ENCODE measurements around the gene MYO1F. TPM values are rescaled to one million over a fixed set of nuclear protein-coding genes. Genes with fewer than 3 reads are reported as not detected.

The MYO1F gene
- total RNA-seq, 1 experiment from 2014 or later, result not detected

GRCh38 chr19:8478598-8478997 is 98.6 kb downstream of the MYO1F start:
- Histone ChIP-seq H3K9me2 (replicated peaks; ENCODE audit: insufficient read depth, low read length) (no peaks in the 10 kb centered on the region), H3K27ac (ENCODE audit: low read length) (no peak overlapping the region), H3K9ac (ENCODE audit: low read length) (no peak overlapping the region), H3K4me1 (ENCODE audit: low read length) (peaks cover 11% of the 10 kb centered on the region), H3K79me2 (ENCODE audit: low read length) (peaks cover 79% of the 10 kb centered on the region), H3K4me2 (ENCODE audit: low read depth, low read length, poor library complexity, severe bottlenecking) (no peak overlapping the region), H3K4me3 (ENCODE audit: low read length) (no peak overlapping the region), H2AFZ (ENCODE audit: low read length) (no peak overlapping the region), H3K36me3 (ENCODE audit: insufficient read depth, low read length) (peaks cover 52% of the 10 kb centered on the region; the same call in 1 of the 2 replicates), H4K20me1 (ENCODE audit: insufficient read depth, low read depth, low read length) (peaks cover 53% of the 10 kb centered on the region), H3K9me3 (ENCODE audit: low read length) (no peaks in the 10 kb centered on the region), H3K27me3 (ENCODE audit: low read length) (no peaks in the 10 kb centered on the region)
- DNase-seq, result no peak

GRCh38 chr19:8477889-8478288 is 99.4 kb downstream of the MYO1F start:
- H3K4me1 ChIP-seq (ENCODE audit: low read length), result peaks cover 18% of the 10 kb centered on the region
- no peak overlapping the region for H3K27ac ChIP-seq (ENCODE audit: low read length)
- peaks cover 48% of the 10 kb centered on the region for H4K20me1 ChIP-seq (ENCODE audit: insufficient read depth, low read depth, low read length)
- no peak for DNase-seq
- no peak overlapping the region for H3K4me3 ChIP-seq (ENCODE audit: low read length)
- H3K9ac ChIP-seq (ENCODE audit: low read length), result no peak overlapping the region
- H3K9me2 ChIP-seq (replicated peaks; ENCODE audit: insufficient read depth, low read length), result no peaks in the 10 kb centered on the region
- no peak overlapping the region for H2AFZ ChIP-seq (ENCODE audit: low read length)
- H3K4me2 ChIP-seq (ENCODE audit: low read depth, low read length, poor library complexity, severe bottlenecking), result no peak overlapping the region
- peaks cover 79% of the 10 kb centered on the region for H3K79me2 ChIP-seq (ENCODE audit: low read length)
- H3K27me3 ChIP-seq (ENCODE audit: low read length), result no peaks in the 10 kb centered on the region
- peaks cover 45% of the 10 kb centered on the region; the same call in 1 of the 2 replicates for H3K36me3 ChIP-seq (ENCODE audit: insufficient read depth, low read length)
- H3K9me3 ChIP-seq (ENCODE audit: low read length), result no peaks in the 10 kb centered on the region

GRCh38 chr19:8476524-8476923 is 100.7 kb downstream of the MYO1F start:
- no peak overlapping the region for H3K27ac ChIP-seq (ENCODE audit: low read length)
- peaks cover 37% of the 10 kb centered on the region for H4K20me1 ChIP-seq (ENCODE audit: insufficient read depth, low read depth, low read length)
- H3K79me2 ChIP-seq (ENCODE audit: low read length), result peaks cover 83% of the 10 kb centered on the region
- no peaks in the 10 kb centered on the region for H3K9me3 ChIP-seq (ENCODE audit: low read length)
- no peaks in the 10 kb centered on the region for H3K9me2 ChIP-seq (replicated peaks; ENCODE audit: insufficient read depth, low read length)
- peaks cover 44% of the 10 kb centered on the region for H3K36me3 ChIP-seq (ENCODE audit: insufficient read depth, low read length)
- H3K4me2 ChIP-seq (ENCODE audit: low read depth, low read length, poor library complexity, severe bottlenecking), result no peak overlapping the region
- H3K4me3 ChIP-seq (ENCODE audit: low read length), result no peak overlapping the region
- H3K9ac ChIP-seq (ENCODE audit: low read length), result no peak overlapping the region
- no peak overlapping the region for H2AFZ ChIP-seq (ENCODE audit: low read length)
- DNase-seq, result no peak
- no peaks in the 10 kb centered on the region for H3K27me3 ChIP-seq (ENCODE audit: low read length)
- peaks cover 30% of the 10 kb centered on the region for H3K4me1 ChIP-seq (ENCODE audit: low read length)

- no peaks in the 10 kb centered on the region for H3K9me3 ChIP-seq (ENCODE audit: low read length)
- peaks cover 36% of the 10 kb centered on the region for H3K4me1 ChIP-seq (ENCODE audit: low read length)
- H3K9ac ChIP-seq (ENCODE audit: low read length), result no peak overlapping the region
- H3K79me2 ChIP-seq (ENCODE audit: low read length), result peaks cover 79% of the 10 kb centered on the region
- no peaks in the 10 kb centered on the region for H3K9me2 ChIP-seq (replicated peaks; ENCODE audit: insufficient read depth, low read length)
- DNase-seq, result no peak
- no peak overlapping the region for H2AFZ ChIP-seq (ENCODE audit: low read length)
- H3K4me3 ChIP-seq (ENCODE audit: low read length), result no peak overlapping the region
- H3K27me3 ChIP-seq (ENCODE audit: low read length), result no peaks in the 10 kb centered on the region
- peaks cover 28% of the 10 kb centered on the region for H4K20me1 ChIP-seq (ENCODE audit: insufficient read depth, low read depth, low read length)
- H3K36me3 ChIP-seq (ENCODE audit: insufficient read depth, low read length), result peaks cover 51% of the 10 kb centered on the region
- H3K4me2 ChIP-seq (ENCODE audit: low read depth, low read length, poor library complexity, severe bottlenecking), result no peak overlapping the region
- no peak overlapping the region for H3K27ac ChIP-seq (ENCODE audit: low read length)
Measured at GRCh38 chr19:8475005-8475404, 102.2 kb downstream of the MYO1F start.

- peak; percentile 64 for DNase-seq
- H3K27ac ChIP-seq (ENCODE audit: low read length), result peak overlapping the region; percentile 79
- no peaks in the 10 kb centered on the region for H3K9me2 ChIP-seq (replicated peaks; ENCODE audit: insufficient read depth, low read length)
- 0 out of 2 replicates have a peak overlapping the region, but pooled peaks have one; percentile 1 for H3K4me3 ChIP-seq (ENCODE audit: low read length)
- peak overlapping the region; percentile 48 for H3K4me2 ChIP-seq (ENCODE audit: low read depth, low read length, poor library complexity, severe bottlenecking)
- peaks cover 63% of the 10 kb centered on the region for H3K36me3 ChIP-seq (ENCODE audit: insufficient read depth, low read length)
- H3K9ac ChIP-seq (ENCODE audit: low read length), result peak overlapping the region; percentile 27; the same call in 1 of the 2 replicates
- H3K9me3 ChIP-seq (ENCODE audit: low read length), result no peaks in the 10 kb centered on the region
- peaks cover 85% of the 10 kb centered on the region for H3K79me2 ChIP-seq (ENCODE audit: low read length)
- H4K20me1 ChIP-seq (ENCODE audit: insufficient read depth, low read depth, low read length), result peaks cover 28% of the 10 kb centered on the region
- no peak overlapping the region for H2AFZ ChIP-seq (ENCODE audit: low read length)
- no peaks in the 10 kb centered on the region for H3K27me3 ChIP-seq (ENCODE audit: low read length)
- H3K4me1 ChIP-seq (ENCODE audit: low read length), result peaks cover 36% of the 10 kb centered on the region
Measured at GRCh38 chr19:8473648-8474476, 103.4 kb downstream of the MYO1F start.

Other genes starting within 250 kb of the MYO1F start
- gene KANK3, start 234.2 kb downstream of the MYO1F start, total RNA-seq (2014; rRNA removed; shearing (Covaris generic); ENCODE audit: low replicate concordance), result 1.2 TPM in 1 of 2 replicates, not detected in the other
- gene ANGPTL4, start 213.3 kb downstream of the MYO1F start, total RNA-seq (2014; rRNA removed; shearing (Covaris generic); ENCODE audit: low replicate concordance), result not detected in 2 replicates
- 23.7 and 42.9 TPM in 2 replicates for gene RAB11B, start 187.1 kb downstream of the MYO1F start, total RNA-seq (2014; rRNA removed; shearing (Covaris generic); ENCODE audit: low replicate concordance)
- 10.1 and 31.2 TPM in 2 replicates for gene MARCHF2, start 164.1 kb downstream of the MYO1F start, total RNA-seq (2014; rRNA removed; shearing (Covaris generic); ENCODE audit: low replicate concordance)
- 34.4 and 94.9 TPM in 2 replicates for gene HNRNPM, start 132.5 kb downstream of the MYO1F start, total RNA-seq (2014; rRNA removed; shearing (Covaris generic); ENCODE audit: low replicate concordance)
- gene PRAM1, start 74.8 kb downstream of the MYO1F start, total RNA-seq (2014; rRNA removed; shearing (Covaris generic); ENCODE audit: low replicate concordance), result not detected in 2 replicates
- gene ZNF414, start 63.3 kb downstream of the MYO1F start, total RNA-seq (2014; rRNA removed; shearing (Covaris generic); ENCODE audit: low replicate concordance), result 3.8 and 11.8 TPM in 2 replicates
- not detected in 2 replicates for gene ADAMTS10, start 33.3 kb upstream of the MYO1F start, total RNA-seq (2014; rRNA removed; shearing (Covaris generic); ENCODE audit: low replicate concordance)
- not detected in 2 replicates for gene NFILZ, start 53.2 kb upstream of the MYO1F start, total RNA-seq (2014; rRNA removed; shearing (Covaris generic); ENCODE audit: low replicate concordance)
- gene ACTL9, start 121.4 kb upstream of the MYO1F start, total RNA-seq (2014; rRNA removed; shearing (Covaris generic); ENCODE audit: low replicate concordance), result not detected in 2 replicates
- gene OR2Z1, start 144.2 kb upstream of the MYO1F start, total RNA-seq (2014; rRNA removed; shearing (Covaris generic); ENCODE audit: low replicate concordance), result not detected in 2 replicates